Esophagus muscularis mucosa (tissue), 3 donors: ENCODE data around the gene CAPZA3.

Experiments used
- POLR2A ChIP-seq: fragments of 450-650 bp; IDR thresholded peaks from one replicate; pipeline ENCODE4 v1.6.1; 2017; ENCODE audit warnings: antibody characterized with exemption, moderate library complexity, mild to moderate bottlenecking, low read depth
- POLR2AphosphoS5 ChIP-seq, 2 donors: sonication (generic); formaldehyde crosslinking; IDR thresholded peaks; one replicate each; pipeline ENCODE4 v1.6.1; 2017; ENCODE audit warnings: antibody characterized with exemption in 2 of 2
- TF ChIP-seq, protein P1 (sequence below), 3 experiments: fragments of 200-600 bp in 2 of 3; fragments of 450-650 bp in 1 of 3; sonication (generic) in 2 of 3; IDR thresholded peaks; one replicate each; pipeline ENCODE4 v1.5.1; 2017 to 2019; ENCODE audit warnings: antibody characterized with exemption in 3 of 3, mild to moderate bottlenecking in 2 of 3, moderate library complexity in 1 of 3

DNA sequence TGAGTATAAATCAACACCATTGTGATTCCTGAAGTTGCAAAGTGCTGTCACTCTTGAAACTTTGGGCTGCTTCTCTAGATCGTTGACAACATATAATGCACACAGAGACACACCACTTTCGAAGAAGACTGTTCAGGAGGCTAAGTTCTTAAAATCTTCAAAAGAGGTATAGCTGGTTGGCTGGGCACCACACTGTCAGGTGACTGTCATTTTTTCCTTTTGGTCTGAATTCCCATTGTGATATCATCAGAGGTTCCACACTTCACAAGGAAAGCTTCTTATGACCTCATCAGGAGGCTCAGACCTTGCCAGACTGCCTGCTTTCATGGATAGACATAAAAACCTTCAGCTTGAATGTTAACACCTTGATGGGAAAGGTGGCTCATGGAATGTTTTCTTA is at the start of gene CAPZA3, which contains the start of gene PLCZ1:
- TF ChIP-seq, protein P1, sequence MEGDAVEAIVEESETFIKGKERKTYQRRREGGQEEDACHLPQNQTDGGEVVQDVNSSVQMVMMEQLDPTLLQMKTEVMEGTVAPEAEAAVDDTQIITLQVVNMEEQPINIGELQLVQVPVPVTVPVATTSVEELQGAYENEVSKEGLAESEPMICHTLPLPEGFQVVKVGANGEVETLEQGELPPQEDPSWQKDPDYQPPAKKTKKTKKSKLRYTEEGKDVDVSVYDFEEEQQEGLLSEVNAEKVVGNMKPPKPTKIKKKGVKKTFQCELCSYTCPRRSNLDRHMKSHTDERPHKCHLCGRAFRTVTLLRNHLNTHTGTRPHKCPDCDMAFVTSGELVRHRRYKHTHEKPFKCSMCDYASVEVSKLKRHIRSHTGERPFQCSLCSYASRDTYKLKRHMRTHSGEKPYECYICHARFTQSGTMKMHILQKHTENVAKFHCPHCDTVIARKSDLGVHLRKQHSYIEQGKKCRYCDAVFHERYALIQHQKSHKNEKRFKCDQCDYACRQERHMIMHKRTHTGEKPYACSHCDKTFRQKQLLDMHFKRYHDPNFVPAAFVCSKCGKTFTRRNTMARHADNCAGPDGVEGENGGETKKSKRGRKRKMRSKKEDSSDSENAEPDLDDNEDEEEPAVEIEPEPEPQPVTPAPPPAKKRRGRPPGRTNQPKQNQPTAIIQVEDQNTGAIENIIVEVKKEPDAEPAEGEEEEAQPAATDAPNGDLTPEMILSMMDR (IDR thresholded peaks at IDR 0.05): no peak
- TF ChIP-seq POLR2AphosphoS5 (IDR thresholded peaks at IDR 0.05) (no peak), POLR2A (no peak)
